ENCODE data around the gene WASF1.

WASF1 gene

GRCh38 chr6:110201151-110201884 lies 21.8 kb upstream of the WASF1 start:
- Histone ChIP-seq H3K23ac (ENCODE audit: low read length in 2 of 2) (no peak overlapping the region), H4K8ac (ENCODE audit: low read length) (no peak overlapping the region), H3K4ac (ENCODE audit: low read depth in 1 of 2, low read length in 2 of 2) (no peak overlapping the region), H2BK12ac (ENCODE audit: low read length in 2 of 2) (no peak overlapping the region), H3K27me3 (ENCODE audit: control insufficient read depth in 1 of 2, insufficient read depth in 1 of 2, low read length in 2 of 2) (no peaks in the 10 kb centered on the region), H2BK15ac (ENCODE audit: low read depth, poor library complexity, severe bottlenecking) (no peak overlapping the region), H2AK5ac (ENCODE audit: low read length, severe bottlenecking) (no peak overlapping the region), H3K18ac (ENCODE audit: low read depth in 1 of 2, low read length in 2 of 2) (no peak overlapping the region), H3K4me1 (ENCODE audit: control insufficient read depth, insufficient read depth, low read depth, low read length) (no peaks in the 10 kb centered on the region), H4K91ac (ENCODE audit: low read length) (no peak overlapping the region), H3K27ac (ENCODE audit: low read length, poor library complexity, severe bottlenecking) (no peak overlapping the region), H2BK120ac (ENCODE audit: low read depth, low read length) (no peak overlapping the region), H3K36me3 (ENCODE audit: control insufficient read depth in 1 of 2, insufficient read depth in 2 of 2, low read depth in 1 of 2, low read length in 2 of 2) (peaks cover 0 to 13% of the 10 kb centered on the region in 2 experiments), H3K4me3 (ENCODE audit: insufficient read depth in 1 of 2, low read depth in 1 of 2, low read length in 2 of 2) (no peak overlapping the region), H2BK5ac (ENCODE audit: low read depth, low read length, poor library complexity, severe bottlenecking) (no peak overlapping the region), H3K4me2 (ENCODE audit: low read length, poor library complexity, severe bottlenecking) (no peak overlapping the region), H2AFZ (ENCODE audit: low read depth, low read length) (no peak overlapping the region), H3K9me3 (ENCODE audit: control insufficient read depth, low read length) (no peaks in the 10 kb centered on the region), H3K14ac (ENCODE audit: low read length in 2 of 2) (no peak overlapping the region), H3K9ac (ENCODE audit: low read length) (no peak overlapping the region), H3K79me1 (replicated peaks; ENCODE audit: low read length, poor library complexity, severe bottlenecking) (peaks cover 14% of the 10 kb centered on the region)
- DNase-seq, result no peak
- 100% methylated on average over 1 of the region's 3 CpGs for WGBS

GRCh38 chr6:110198561-110198960 lies 19.1 kb upstream of the WASF1 start:
- Histone ChIP-seq H3K79me1 (replicated peaks; ENCODE audit: low read length, poor library complexity, severe bottlenecking) (peaks cover 12% of the 10 kb centered on the region), H2BK12ac (ENCODE audit: low read length in 2 of 2) (no peak overlapping the region), H3K4me1 (ENCODE audit: control insufficient read depth, insufficient read depth, low read depth, low read length) (no peaks in the 10 kb centered on the region), H3K9ac (ENCODE audit: low read length) (no peak overlapping the region), H3K4ac (ENCODE audit: low read depth in 1 of 2, low read length in 2 of 2) (no peak overlapping the region), H3K14ac (ENCODE audit: low read length in 2 of 2) (no peak overlapping the region), H4K91ac (ENCODE audit: low read length) (no peak overlapping the region), H2AK5ac (ENCODE audit: low read length, severe bottlenecking) (no peak overlapping the region), H2BK120ac (ENCODE audit: low read depth, low read length) (no peak overlapping the region), H3K23ac (ENCODE audit: low read length in 2 of 2) (no peak overlapping the region), H4K8ac (ENCODE audit: low read length) (no peak overlapping the region), H3K9me3 (ENCODE audit: control insufficient read depth, low read length) (no peaks in the 10 kb centered on the region), H3K18ac (ENCODE audit: low read depth in 1 of 2, low read length in 2 of 2) (no peak overlapping the region), H3K4me3 (ENCODE audit: insufficient read depth in 1 of 2, low read depth in 1 of 2, low read length in 2 of 2) (no peak overlapping the region), H2AFZ (ENCODE audit: low read depth, low read length) (no peak overlapping the region), H3K36me3 (ENCODE audit: control insufficient read depth in 1 of 2, insufficient read depth in 2 of 2, low read depth in 1 of 2, low read length in 2 of 2) (peaks cover 0 to 23% of the 10 kb centered on the region in 2 experiments), H3K27ac (ENCODE audit: low read length, poor library complexity, severe bottlenecking) (no peak overlapping the region), H3K27me3 (ENCODE audit: control insufficient read depth in 1 of 2, insufficient read depth in 1 of 2, low read length in 2 of 2) (no peaks in the 10 kb centered on the region), H3K4me2 (ENCODE audit: low read length, poor library complexity, severe bottlenecking) (no peak overlapping the region), H2BK5ac (ENCODE audit: low read depth, low read length, poor library complexity, severe bottlenecking) (no peak overlapping the region), H2BK15ac (ENCODE audit: low read depth, poor library complexity, severe bottlenecking) (no peak overlapping the region)
- no peak for DNase-seq
- 94% methylated on average over 1 of the region's 3 CpGs for WGBS

GRCh38 chr6:110196874-110197273 lies 17.4 kb upstream of the WASF1 start:
- Histone ChIP-seq H3K79me1 (replicated peaks; ENCODE audit: low read length, poor library complexity, severe bottlenecking) (peaks cover 13% of the 10 kb centered on the region), H3K4me2 (ENCODE audit: low read length, poor library complexity, severe bottlenecking) (no peak overlapping the region), H2BK5ac (ENCODE audit: low read depth, low read length, poor library complexity, severe bottlenecking) (no peak overlapping the region), H3K36me3 (ENCODE audit: control insufficient read depth in 1 of 2, insufficient read depth in 2 of 2, low read depth in 1 of 2, low read length in 2 of 2) (peaks cover 0 to 27% of the 10 kb centered on the region in 2 experiments), H3K27ac (ENCODE audit: low read length, poor library complexity, severe bottlenecking) (no peak overlapping the region), H2BK15ac (ENCODE audit: low read depth, poor library complexity, severe bottlenecking) (no peak overlapping the region), H3K4me1 (ENCODE audit: control insufficient read depth, insufficient read depth, low read depth, low read length) (no peaks in the 10 kb centered on the region), H2BK12ac (ENCODE audit: low read length in 2 of 2) (no peak overlapping the region), H3K23ac (ENCODE audit: low read length in 2 of 2) (no peak overlapping the region), H4K91ac (ENCODE audit: low read length) (no peak overlapping the region), H3K14ac (ENCODE audit: low read length in 2 of 2) (no peak overlapping the region), H3K9ac (ENCODE audit: low read length) (no peak overlapping the region), H3K4me3 (ENCODE audit: insufficient read depth in 1 of 2, low read depth in 1 of 2, low read length in 2 of 2) (no peak overlapping the region), H3K18ac (ENCODE audit: low read depth in 1 of 2, low read length in 2 of 2) (no peak overlapping the region), H3K9me3 (ENCODE audit: control insufficient read depth, low read length) (no peaks in the 10 kb centered on the region), H2BK120ac (ENCODE audit: low read depth, low read length) (no peak overlapping the region), H2AK5ac (ENCODE audit: low read length, severe bottlenecking) (no peak overlapping the region), H3K4ac (ENCODE audit: low read depth in 1 of 2, low read length in 2 of 2) (no peak overlapping the region), H4K8ac (ENCODE audit: low read length) (no peak overlapping the region), H2AFZ (ENCODE audit: low read depth, low read length) (no peak overlapping the region), H3K27me3 (ENCODE audit: control insufficient read depth in 1 of 2, insufficient read depth in 1 of 2, low read length in 2 of 2) (no peaks in the 10 kb centered on the region)
- WGBS, result 100% methylated on average over 1 of the region's 1 CpG
- no peak for DNase-seq

- Histone ChIP-seq H2BK12ac (ENCODE audit: low read length in 2 of 2) (no peak overlapping the region), H3K18ac (ENCODE audit: low read depth in 1 of 2, low read length in 2 of 2) (no peak overlapping the region), H3K23ac (ENCODE audit: low read length in 2 of 2) (no peak overlapping the region), H4K91ac (ENCODE audit: low read length) (no peak overlapping the region), H4K8ac (ENCODE audit: low read length) (no peak overlapping the region), H2AK5ac (ENCODE audit: low read length, severe bottlenecking) (no peak overlapping the region), H3K27ac (ENCODE audit: low read length, poor library complexity, severe bottlenecking) (no peak overlapping the region), H2BK120ac (ENCODE audit: low read depth, low read length) (no peak overlapping the region), H3K4me3 (ENCODE audit: insufficient read depth in 1 of 2, low read depth in 1 of 2, low read length in 2 of 2) (no peak overlapping the region), H3K4ac (ENCODE audit: low read depth in 1 of 2, low read length in 2 of 2) (no peak overlapping the region), H3K4me1 (ENCODE audit: control insufficient read depth, insufficient read depth, low read depth, low read length) (no peaks in the 10 kb centered on the region), H3K79me1 (replicated peaks; ENCODE audit: low read length, poor library complexity, severe bottlenecking) (peaks cover 17% of the 10 kb centered on the region), H3K27me3 (ENCODE audit: control insufficient read depth in 1 of 2, insufficient read depth in 1 of 2, low read length in 2 of 2) (no peaks in the 10 kb centered on the region), H3K9me3 (ENCODE audit: control insufficient read depth, low read length) (no peaks in the 10 kb centered on the region), H3K14ac (ENCODE audit: low read length in 2 of 2) (no peak overlapping the region), H3K36me3 (ENCODE audit: control insufficient read depth in 1 of 2, insufficient read depth in 2 of 2, low read depth in 1 of 2, low read length in 2 of 2) (peaks cover 0 to 24% of the 10 kb centered on the region in 2 experiments), H3K9ac (ENCODE audit: low read length) (no peak overlapping the region), H2BK15ac (ENCODE audit: low read depth, poor library complexity, severe bottlenecking) (no peak overlapping the region), H2AFZ (ENCODE audit: low read depth, low read length) (no peak overlapping the region), H3K4me2 (ENCODE audit: low read length, poor library complexity, severe bottlenecking) (no peak overlapping the region), H2BK5ac (ENCODE audit: low read depth, low read length, poor library complexity, severe bottlenecking) (no peak overlapping the region)
- 97% methylated on average over 3 of the region's 4 CpGs for WGBS
- DNase-seq, result no peak
These were observed 16.2 kb upstream of the WASF1 start for GRCh38 chr6:110195639-110196038.

Data from mesenchymal stem cell (in vitro differentiated cells and primary cell).